SK-N-SH treated with all-trans-retinoic acid at 6 μM for 48 hours (cell line): ENCODE results near the gene CBY1.

Experiments
- BACH2 ChIP-seq: fragments of 250-450 bp; sonication (Bioruptor Pico); IDR thresholded peaks from 2 replicates; pipeline ENCODE4 v1.9.0; 2021; ENCODE audit warnings: mild to moderate bottlenecking, borderline replicate concordance
- CREB5 ChIP-seq: fragments of 250-450 bp; sonication (Bioruptor Pico); IDR thresholded peaks from 2 replicates; pipeline ENCODE4 v1.5.1; 2020; ENCODE audit warnings: low read depth, mild to moderate bottlenecking, moderate library complexity
- ISL1 ChIP-seq: fragments of 250-450 bp; sonication (Bioruptor Pico); IDR thresholded peaks from 2 replicates; pipeline ENCODE4 v2.1.2; 2022; ENCODE audit warnings: mild to moderate bottlenecking, moderate library complexity

- TF ChIP-seq CREB5 (CRISPR knock-in tag): no peak
- no peak for TF ChIP-seq BACH2 (CRISPR knock-in tag)
- no peak for TF ChIP-seq ISL1 (CRISPR knock-in tag)
Observed at GRCh38 chr22:38707984-38708383, 51.5 kb downstream of the CBY1 start.
